Heart right ventricle (tissue), 16 donors: ENCODE data around the gene RRP8. TPM values are rescaled to one million over a fixed set of nuclear protein-coding genes. Genes with fewer than 3 reads are reported as not detected.
A peak's percentile ranks its signal among the peaks of the same experiment; 100 is the strongest.

Experiments used
- ATAC-seq, 8 donors: fragments of 200-7000 bp; cut with Tn5 transposase; one replicate each; pipeline ENCODE4 v1.9.1; 2020; ENCODE audit warnings: mild to moderate bottlenecking in 8 of 8, moderate library complexity in 8 of 8, moderate number of reproducible peaks in 1 of 8
- DNase-seq, 2 donors: peaks; one replicate each; pipeline ENCODE4 v3.0.0-alpha.2; 2020
- H3K27ac ChIP-seq, 10 donors: fragments of 200-600 bp; sonication (generic) in 2 of 10; one replicate each; pipeline versions ENCODE4 v1.5.0 to v1.8.0; 2020 to 2022; ENCODE audit warnings: mild to moderate bottlenecking in 3 of 10
- H3K27me3 ChIP-seq, 7 donors: fragments of 200-600 bp; one replicate each; pipeline ENCODE4 v1.8.0; 2021 to 2022; ENCODE audit warnings: mild to moderate bottlenecking in 2 of 7
- H3K36me3 ChIP-seq, 9 donors: fragments of 200-600 bp; sonication (generic) in 1 of 9; one replicate each; pipeline versions ENCODE4 v1.5.0 to v1.8.0; 2020 to 2022; ENCODE audit warnings: mild to moderate bottlenecking in 2 of 9
- H3K4me1 ChIP-seq, 9 donors: fragments of 200-600 bp; sonication (generic) in 1 of 9; one replicate each; pipeline versions ENCODE4 v1.5.0 to v1.8.0; 2020 to 2022; ENCODE audit warnings: mild to moderate bottlenecking in 4 of 9
- H3K4me3 ChIP-seq, 10 donors: fragments of 200-600 bp; sonication (generic) in 2 of 10; one replicate each; pipeline versions ENCODE4 v1.5.0 to v1.8.0; 2020 to 2022; ENCODE audit warnings: mild to moderate bottlenecking in 7 of 10, moderate library complexity in 2 of 10
- H3K9me3 ChIP-seq, 11 donors: fragments of 200-600 bp in 10 of 11; sonication (generic) in 2 of 11; one replicate each; pipeline versions ENCODE4 v1.5.0 to v1.8.0; 2013 to 2022; ENCODE audit warnings: mild to moderate bottlenecking in 2 of 11, control low read depth in 1 of 11, moderate library complexity in 1 of 11
- CTCF ChIP-seq, 9 donors: fragments of 200-600 bp; sonication (generic) in 2 of 9; IDR thresholded peaks; one replicate each; pipeline versions ENCODE4 v1.5.0 to v1.8.0; 2021 to 2022; ENCODE audit warnings: antibody characterized with exemption in 9 of 9, mild to moderate bottlenecking in 5 of 9, moderate library complexity in 1 of 9
- WGBS, 2 donors: extraction: QIAGEN DNeasy Blood & Tissue Kit; methylation state at CpG; one replicate each; pipeline ENCODE4 v1.1.7; 2013; ENCODE audit warnings: inconsistent platforms in 1 of 2; 5-methylcytosine and 5-hydroxymethylcytosine counted together
- intact Hi-C, 10 donors: fragments of 100-400 bp; cut with DNase I; formaldehyde crosslinking; loops; one replicate each; pipeline versions ENCODE4 v1.11.1 to v1.14.2; 2022
- polyA plus RNA-seq, 2 donors: library from polyadenylated mRNA; stranded (reverse); fragments of 200-250 nt; gene quantifications; one replicate each; pipeline ENCODE4 v1.2.3, GENCODE V29; 2013
- total RNA-seq, 10 donors: library from RNA; stranded (reverse); fragmentation: NEBNext Ultra II Directional in 3 of 10; extraction: Animal tissue kit (Norgen Biotek cat#: 25700) in 3 of 10; gene quantifications; one replicate each; pipeline versions ENCODE4 v1.2.1 to v1.2.4, GENCODE V29; 2021 to 2023
- donor health status: Arrhythmogenic right ventricular cardiomyopathy.
- donor health status: ischemic (EF 13 %, LVEDD 7.1; RV severe dilation, severe dysfunction).
- donor health status: healthy with polysubstance abuse.
- donor health status: DM: no; HTN: yes; CAD: no.
- donor health status: DM: no; HTN: no; CAD: no.
- donor health status: ischemic (EF 25% LVEDD 6.9; RV normal size, moderate dysfunction).
- donor health status: ischemic (EF 25% LVEDD 5.7; RV mildly dilated, moderate dysfunction).
- donor health status: healthy.
- donor health status: DM: yes; HTN: yes; CAD: no.
- donor health status: Ischemic cardiomyopathy.
- donor health status: ischemic (EF 35%, LVEDD 5.7; RV mildly dilated, moderate dysfunction).
- donor health status: nonischemic (EF 11% LVEDD 7.7; RV severe dilation, severe dysfunction).
- donor health status: DM: yes; HTN: yes; CAD: no.
- donor health status: PGD.
- donor health status: ischemic (EF 29% LVEDD 5.4; RV normal size, mild dysfunction).
- donor health status: nonischemic (EF 23%, LVEDD 6.1; RV moderate dilation, normal function).

The RRP8 gene
- total and polyA plus RNA-seq, 12 donors, result 12.1 to 23.3 (median 20.5) TPM

GRCh38 chr11:6598555-6598954 lies 4.9 kb downstream of the RRP8 start:
- H3K27me3 ChIP-seq, result no peaks in the 10 kb centered on the region
- TF ChIP-seq CTCF (IDR thresholded peaks at IDR 0.05), result no peak
- H3K9me3 ChIP-seq, result no peaks in the 10 kb centered on the region
- no peak overlapping the region for H3K4me3 ChIP-seq
- H3K4me1 ChIP-seq, result peaks cover 11 to 91% (median 74%) of the 10 kb centered on the region in 9 donors
- DNase-seq (no peak), ATAC-seq (peak in 1 of 8 donors; percentile 25)
- 71 to 76% methylated on average over 3 of the region's 3 CpGs for WGBS, 2 donors
- H3K36me3 ChIP-seq, result peaks cover 0 to 82% (median 23%) of the 10 kb centered on the region in 9 donors
- intact Hi-C loops, result loop anchor here in 1 of 10 donors (5.0 kb wide), 1 partner anchor 61 kb away; no protein-coding TSS in a partner anchor
- H3K27ac ChIP-seq, result peak overlapping the region in 5 of 10 donors; percentile 2 to 66 (median 18)

GRCh38 chr11:6596239-6596877 lies 7.1 kb downstream of the RRP8 start:
- intact Hi-C loops, result loop anchor here in 1 of 10 donors (5.0 kb wide), 1 partner anchor 59 kb away; no protein-coding TSS in a partner anchor
- WGBS, 2 donors, result 27 to 28% methylated on average over 5 of the region's 5 CpGs
- Histone ChIP-seq H3K27ac (peak overlapping the region in 9 of 10 donors; percentile 36 to 66 (median 56)), H3K9me3 (no peaks in the 10 kb centered on the region), H3K4me1 (peaks cover 2 to 84% (median 60%) of the 10 kb centered on the region in 9 donors), H3K4me3 (no peak overlapping the region), H3K36me3 (peaks cover 0 to 96% (median 23%) of the 10 kb centered on the region in 9 donors), H3K27me3 (no peaks in the 10 kb centered on the region)
- DNase-seq (no peak), ATAC-seq (peak in 5 of 8 donors; percentile 71 to 83 (median 73))
- TF ChIP-seq CTCF (IDR thresholded peaks at IDR 0.05), result no peak

DNA sequence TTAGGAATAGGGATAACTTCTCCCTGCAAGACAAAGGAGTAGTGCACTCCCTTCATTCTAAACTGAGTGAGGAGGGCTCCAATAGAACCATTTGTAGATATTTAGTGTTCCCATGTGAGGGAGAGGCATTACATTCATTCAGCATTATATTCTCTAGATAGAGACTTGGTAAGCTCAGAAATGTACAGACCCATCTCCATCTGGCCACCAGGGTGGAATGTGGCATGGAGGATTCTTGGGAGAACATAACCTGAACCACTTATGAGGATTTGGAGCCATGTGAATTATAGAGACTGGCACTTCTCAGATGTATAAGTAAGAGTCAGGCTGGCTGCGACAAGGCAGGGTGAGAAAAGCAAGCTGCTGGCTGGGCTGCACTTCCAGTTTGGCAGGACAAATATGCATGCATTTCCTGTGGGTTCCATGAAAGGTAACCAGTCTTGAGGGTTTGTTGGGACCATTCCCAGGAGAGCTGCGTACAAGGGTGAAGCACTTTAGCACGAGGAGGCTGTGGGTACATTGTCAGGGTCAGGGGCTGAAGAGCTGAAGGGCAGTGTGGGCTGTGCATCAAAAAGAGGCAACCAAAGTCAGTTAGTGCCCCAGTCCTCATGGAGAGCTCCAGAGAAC lies 9.2 kb downstream of the RRP8 start:
- DNase-seq, result no peak
- H3K4me1 ChIP-seq, result peaks cover 2 to 63% (median 49%) of the 10 kb centered on the region in 9 donors
- H3K4me3 ChIP-seq, result no peak overlapping the region
- WGBS, 2 donors, result 46 to 57% methylated on average over 3 of the region's 3 CpGs
- H3K9me3 ChIP-seq, result no peaks in the 10 kb centered on the region
- intact Hi-C loops, result no loop called here
- peak in 5 of 8 donors; percentile 20 to 58 (median 36) for ATAC-seq
- peak overlapping the region in 7 of 10 donors; percentile 1 to 66 (median 48) for H3K27ac ChIP-seq
- TF ChIP-seq CTCF (IDR thresholded peaks at IDR 0.05), result no peak
- H3K36me3 ChIP-seq, result peaks cover 0 to 86% (median 2%) of the 10 kb centered on the region in 9 donors
- H3K27me3 ChIP-seq, result no peaks in the 10 kb centered on the region

- TF ChIP-seq CTCF (IDR thresholded peaks at IDR 0.05), result no peak
- ATAC-seq (no peak), DNase-seq (no peak)
- H3K36me3 ChIP-seq, result peaks cover 0 to 32% (median 0%) of the 10 kb centered on the region in 9 donors
- H3K9me3 ChIP-seq, result peaks cover 0 to 20% (median 16%) of the 10 kb centered on the region in 11 donors
- peaks cover 0 to 28% (median 14%) of the 10 kb centered on the region in 9 donors for H3K4me1 ChIP-seq
- 93 to 97% methylated on average over 1 of the region's 1 CpG for WGBS, 2 donors
- H3K27ac ChIP-seq, result peak overlapping the region in 2 of 10 donors; percentile 46 to 59
- no peak overlapping the region for H3K4me3 ChIP-seq
- H3K27me3 ChIP-seq, result no peaks in the 10 kb centered on the region
- intact Hi-C loops, result no loop called here
Observed at GRCh38 chr11:6588018-6588417, 15.4 kb downstream of the RRP8 start.
